H1 (cell line): Measurements from ENCODE around the gene NRXN3. TPM values are rescaled to one million over a fixed set of nuclear protein-coding genes. Genes with fewer than 3 reads are reported as not detected.

ENCODE experiments used
- CTCF ChIA-PET: fragments of 300-600 bp; sonication (Branson Sonifier 250); formaldehyde crosslinking; loops from one replicate; lab custom pipeline; 2021; ENCODE audit not compliant: partially characterized antibody; lab: Charles Lee
- POLR2A ChIA-PET: fragments of 300-600 bp; sonication (Branson Sonifier 250); formaldehyde crosslinking; loops from one replicate; lab custom pipeline; 2021; ENCODE audit warnings: inconsistent platforms; ENCODE audit not compliant: partially characterized antibody; lab: Charles Lee
- DNase-seq, 2 experiments: peaks; one replicate each; pipeline versions ENCODE4 v3.0.0 to v3.0.0-alpha.2; 2010 to 2022; ENCODE audit warnings: low spot score in 2 of 2, low read depth in 1 of 2, mixed read lengths in 1 of 2
- FAIRE-seq: peaks from 2 replicates; lab custom pipeline; 2011; peaks lifted over from hg19 to GRCh38; lab: Jason Lieb, UNC
- H2AFZ ChIP-seq: 2 replicates; pipeline ENCODE4 v1.8.1; 2012; ENCODE audit warnings: low read length, inconsistent platforms
- H2AK5ac ChIP-seq: 2 replicates; pipeline ENCODE4 v1.6.1; 2013; ENCODE audit warnings: low read depth, low read length
- H2BK120ac ChIP-seq: replicated peaks from 2 replicates; pipeline ENCODE3; 2013; ENCODE audit warnings: low read depth, low read length, inconsistent platforms
- H2BK12ac ChIP-seq: 2 replicates; pipeline ENCODE4 v1.6.1; 2013; ENCODE audit warnings: low read depth, low read length
- H2BK15ac ChIP-seq: 2 replicates; pipeline ENCODE4 v1.6.1; 2013; ENCODE audit warnings: low read length
- H2BK20ac ChIP-seq: 2 replicates; pipeline ENCODE4 v1.6.1; 2013; ENCODE audit warnings: low read length
- H2BK5ac ChIP-seq: 2 replicates; pipeline ENCODE4 v1.6.1; 2013; ENCODE audit warnings: low read depth, low read length
- H3K14ac ChIP-seq: 2 replicates; pipeline ENCODE4 v1.6.1; 2013; ENCODE audit warnings: inconsistent platforms; ENCODE audit not compliant: insufficient read length
- H3K18ac ChIP-seq: 2 replicates; pipeline ENCODE4 v1.6.1; 2013; ENCODE audit warnings: low read length; ENCODE audit errors: extremely low read depth
- H3K23ac ChIP-seq: 2 replicates; pipeline ENCODE4 v1.6.1; 2013; ENCODE audit warnings: inconsistent platforms; ENCODE audit not compliant: insufficient read length
- H3K23me2 ChIP-seq: 2 replicates; pipeline ENCODE4 v1.6.1; 2013; ENCODE audit warnings: low read depth, low read length
- H3K27ac ChIP-seq: 2 replicates; pipeline ENCODE4 v1.6.1; 2011; ENCODE audit warnings: low read depth, low read length, inconsistent platforms
- H3K27me3 ChIP-seq, 4 experiments: replicated peaks in 1 of 4; 1 replicate in 1 of 4; 2 replicates in 3 of 4; pipeline versions ENCODE4 v1.6.1 to v1.8.1; 2011 to 2013; ENCODE audit warnings: low read length in 3 of 4, mild to moderate bottlenecking in 3 of 4, inconsistent platforms in 2 of 4, mixed read lengths in 2 of 4, moderate library complexity in 1 of 4; ENCODE audit not compliant: control insufficient read depth in 3 of 4, insufficient read depth in 3 of 4; ENCODE audit errors: extremely low read depth in 1 of 4
- H3K36me3 ChIP-seq, 4 experiments: 2 replicates each; pipeline versions ENCODE4 v1.6.1 to v1.8.1; 2011 to 2013; ENCODE audit warnings: mild to moderate bottlenecking in 4 of 4, low read length in 3 of 4, moderate library complexity in 2 of 4, control low read depth in 1 of 4, inconsistent platforms in 1 of 4; ENCODE audit not compliant: insufficient read depth in 4 of 4, control insufficient read depth in 2 of 4
- H3K4ac ChIP-seq: replicated peaks from 2 replicates; pipeline ENCODE3; 2013; ENCODE audit warnings: low read length, low read depth, mixed read lengths, inconsistent platforms; ENCODE audit not compliant: insufficient read length
- H3K4me1 ChIP-seq, 4 experiments: replicated peaks in 1 of 4; 1 replicate in 1 of 4; 2 replicates in 3 of 4; pipeline versions ENCODE4 v1.6.1 to v1.8.1; 2011 to 2013; ENCODE audit warnings: low read length in 3 of 4, inconsistent platforms in 2 of 4, mixed read lengths in 1 of 4; ENCODE audit not compliant: insufficient read depth in 4 of 4, control insufficient read depth in 3 of 4
- H3K4me2 ChIP-seq, 2 experiments: 2 replicates each; pipeline versions ENCODE4 v1.6.1 to v1.8.1; 2011 to 2013; ENCODE audit warnings: low read depth in 2 of 2, low read length in 2 of 2, control low read depth in 1 of 2, inconsistent platforms in 1 of 2, mild to moderate bottlenecking in 1 of 2; ENCODE audit not compliant: insufficient read depth in 1 of 2
- H3K4me3 ChIP-seq, 4 experiments: fragments of 200-600, 300-600 bp in 1 of 4; sonication (generic), shearing (Covaris generic), sonication (Bioruptor Twin) in 1 of 4; 2 replicates each; pipeline versions ENCODE4 v1.5.1 to v1.8.1; 2011 to 2016; ENCODE audit warnings: low read length in 4 of 4, low read depth in 3 of 4, control low read depth in 2 of 4, inconsistent platforms in 2 of 4, mild to moderate bottlenecking in 2 of 4, mixed read lengths in 1 of 4, moderate library complexity in 1 of 4; ENCODE audit not compliant: insufficient read depth in 2 of 4; ENCODE audit errors: extremely low read depth in 1 of 4
- H3K56ac ChIP-seq: replicated peaks from 2 replicates; pipeline ENCODE3; 2013; ENCODE audit warnings: low read depth, mild to moderate bottlenecking, mixed read lengths, low read length, inconsistent platforms; ENCODE audit not compliant: insufficient read length
- H3K79me1 ChIP-seq: 2 replicates; pipeline ENCODE4 v1.6.1; 2013; ENCODE audit warnings: low read depth, low read length, control low read depth
- H3K79me2 ChIP-seq, 2 experiments: 2 replicates each; pipeline versions ENCODE4 v1.6.1 to v1.8.1; 2012 to 2013; ENCODE audit warnings: low read length in 2 of 2, mild to moderate bottlenecking in 2 of 2, inconsistent platforms in 1 of 2; ENCODE audit not compliant: insufficient read depth in 2 of 2, control insufficient read depth in 1 of 2
- H3K9ac ChIP-seq, 4 experiments: replicated peaks in 1 of 4; 1 replicate in 1 of 4; 2 replicates in 3 of 4; pipeline versions ENCODE4 v1.6.1 to v1.8.1; 2011 to 2013; ENCODE audit warnings: low read depth in 3 of 4, low read length in 3 of 4, control low read depth in 2 of 4, mild to moderate bottlenecking in 2 of 4, moderate library complexity in 2 of 4, inconsistent platforms in 1 of 4; ENCODE audit errors: extremely low read depth in 1 of 4
- H3K9me3 ChIP-seq, 2 experiments: 2 replicates each; pipeline versions ENCODE4 v1.6.1 to v1.8.1; 2012 to 2013; ENCODE audit warnings: mild to moderate bottlenecking in 2 of 2, moderate library complexity in 2 of 2, control low read depth in 1 of 2, inconsistent platforms in 1 of 2, low read depth in 1 of 2, low read length in 1 of 2, mixed read lengths in 1 of 2; ENCODE audit not compliant: insufficient read depth in 2 of 2
- H4K20me1 ChIP-seq, 2 experiments: replicated peaks in 1 of 2; 2 replicates each; pipeline versions ENCODE3 to v1.8.1; 2011 to 2013; ENCODE audit warnings: inconsistent platforms in 2 of 2, low read length in 2 of 2, mild to moderate bottlenecking in 1 of 2; ENCODE audit not compliant: insufficient read depth in 2 of 2, control insufficient read depth in 1 of 2
- H4K5ac ChIP-seq: 2 replicates; pipeline ENCODE4 v1.6.1; 2013; ENCODE audit warnings: low read length, low read depth, mixed read lengths, inconsistent platforms; ENCODE audit not compliant: insufficient read length
- H4K8ac ChIP-seq: 2 replicates; pipeline ENCODE4 v1.8.0; 2013; ENCODE audit warnings: mild to moderate bottlenecking, moderate library complexity, low read length, inconsistent platforms; ENCODE audit not compliant: insufficient read depth; ENCODE audit errors: extremely low read depth
- H4K91ac ChIP-seq: replicated peaks from 2 replicates; pipeline ENCODE3; 2013; ENCODE audit warnings: low read length, mixed read lengths, inconsistent platforms; ENCODE audit not compliant: insufficient read length
- E2F6 ChIP-seq: IDR thresholded peaks from 2 replicates; pipeline ENCODE4 v1.6.1; 2012; ENCODE audit warnings: inconsistent platforms
- EGR1 ChIP-seq: IDR thresholded peaks from 2 replicates; pipeline ENCODE4 v1.6.1; 2011; ENCODE audit warnings: low read depth, low read length, borderline replicate concordance
- EZH2 ChIP-seq: fragments of 200-600 bp; sonication (generic); IDR thresholded peaks from 2 replicates; pipeline ENCODE4 v1.7.1; 2012; ENCODE audit warnings: low read depth, mild to moderate bottlenecking, moderate library complexity, low read length, inconsistent platforms; ENCODE audit not compliant: severe bottlenecking
- GTF2F1 ChIP-seq: IDR thresholded peaks from 2 replicates; pipeline ENCODE4 v1.6.1; 2012; ENCODE audit warnings: low read depth, low read length, improper control_type of control experiment, borderline replicate concordance
- HDAC2 ChIP-seq, 2 experiments: fragments of 300-600 bp in 1 of 2; sonication (generic) in 1 of 2; IDR thresholded peaks; 2 replicates each; pipeline ENCODE4 v1.6.1; 2011 to 2012; ENCODE audit warnings: low read depth in 2 of 2, low read length in 2 of 2, mild to moderate bottlenecking in 2 of 2, moderate library complexity in 2 of 2, borderline replicate concordance in 1 of 2, inconsistent platforms in 1 of 2
- JUN ChIP-seq: IDR thresholded peaks from 2 replicates; pipeline ENCODE4 v1.6.1; 2011; ENCODE audit warnings: low read depth, mild to moderate bottlenecking, improper control_type of control experiment, low read length
- POLR2AphosphoS5 ChIP-seq: IDR thresholded peaks from 2 replicates; pipeline ENCODE4 v1.6.1; 2011; ENCODE audit warnings: low read depth, low read length
- RBBP5 ChIP-seq: IDR thresholded peaks from 2 replicates; pipeline ENCODE4 v1.7.1; 2012; ENCODE audit warnings: low read depth, mild to moderate bottlenecking, inconsistent platforms, low read length, moderate library complexity, borderline replicate concordance
- RFX5 ChIP-seq: IDR thresholded peaks from 2 replicates; pipeline ENCODE4 v1.6.1; 2011; ENCODE audit warnings: low read depth, low read length, improper control_type of control experiment, borderline replicate concordance
- RXRA ChIP-seq: IDR thresholded peaks from 2 replicates; pipeline ENCODE4 v1.6.1; 2011; ENCODE audit warnings: low read depth, mild to moderate bottlenecking, low read length, moderate library complexity; ENCODE audit not compliant: insufficient read depth
- SIN3A ChIP-seq, 2 experiments: IDR thresholded peaks in 1 of 2; conservative IDR thresholded peaks in 1 of 2; 2 replicates each; pipeline ENCODE4 v1.6.1; 2011 to 2012; ENCODE audit warnings: low read length in 2 of 2, improper control_type of control experiment in 1 of 2, low read depth in 1 of 2, mild to moderate bottlenecking in 1 of 2
- SUZ12 ChIP-seq: fragments of 200-600 bp; sonication (generic); IDR thresholded peaks from 2 replicates; pipeline ENCODE4 v1.6.1; 2012; ENCODE audit warnings: mild to moderate bottlenecking, inconsistent platforms, low read length, moderate library complexity, mixed read lengths
- TAF1 ChIP-seq: IDR thresholded peaks from 2 replicates; pipeline ENCODE4 v1.6.1; 2011; ENCODE audit warnings: mild to moderate bottlenecking, low read depth, low read length
- TCF12 ChIP-seq: IDR thresholded peaks from 2 replicates; pipeline ENCODE4 v1.6.1; 2011; ENCODE audit warnings: low read depth, mild to moderate bottlenecking, low read length
- WGBS, 2 experiments: shearing (Covaris generic) in 1 of 2; methylation state at CpG; one replicate each; pipeline versions ENCODE4 v1.1.6 to v1.1.7; 2013 to 2015; ENCODE audit warnings: low lambda C conversion rate in 2 of 2, mixed read lengths in 2 of 2, inconsistent platforms in 1 of 2, low coverage in 1 of 2, missing lambda C conversion rate in 1 of 2; ENCODE audit not compliant: insufficient replicate concordance in 2 of 2, insufficient coverage in 1 of 2, insufficient read length in 1 of 2; ENCODE audit errors: extremely low coverage in 1 of 2, missing lambda C conversion rate in 1 of 2; 5-methylcytosine and 5-hydroxymethylcytosine counted together
- polyA plus RNA-seq, 7 experiments: library from polyadenylated mRNA; depleted of rRNA in 3 of 7; stranded (reverse) in 5 of 7; unstranded in 2 of 7; fragments of >200 nt in 5 of 7; fragments of 200-250 nt in 2 of 7; gene quantifications; 1 replicate in 5 of 7; 2 replicates in 1 of 7; 4 replicates in 1 of 7; pipeline versions ENCODE4 v1.2.1 to v1.2.3, GENCODE V29; 2011 to 2013; ENCODE audit warnings: missing spikeins in 2 of 7, mixed read lengths in 2 of 7
- total RNA-seq: library from RNA; stranded (reverse); fragmentation: NEBNext Ultra II Directional; extraction: Animal tissue kit (Norgen Biotek cat#: 25700); gene quantifications from 2 replicates; pipeline ENCODE4 v1.2.1, GENCODE V29; 2021

The NRXN3 gene
- total and polyA plus RNA-seq, 2 of the 8 experiments (the other 6 are each of a cell fraction or from before 2014, with no cell fraction given): 2.6 to 4.1 TPM

- CTCF ChIA-PET: no interaction called here
- H3K4ac ChIP-seq: no peak overlapping the region
- TF ChIP-seq POLR2AphosphoS5 (no peak), SUZ12 (no peak), EZH2 (no peak), EGR1 (no peak), SIN3A (conservative IDR thresholded peaks at IDR 0.05 in 1 of 2, IDR thresholded peaks at IDR 0.05 in 1 of 2; ENCODE audit: low read depth in 1 of 2, low read length in 2 of 2) (no peak), GTF2F1 (no peak), TAF1 (no peak), RXRA (no peak), RBBP5 (no peak), RFX5 (no peak), E2F6 (no peak), HDAC2 (IDR thresholded peaks at IDR 0.05; ENCODE audit: borderline replicate concordance in 1 of 2, low read depth in 2 of 2, low read length in 2 of 2) (no peak), TCF12 (no peak), JUN (no peak)
Observed at GRCh38 chr14:79420725-79421124, 1250.6 kb downstream of the NRXN3 start.

More at GRCh38 chr14:79420725-79421124, 1250.6 kb downstream of the NRXN3 start:
- Histone ChIP-seq H3K18ac (no peak overlapping the region), H2AFZ (no peak overlapping the region), H2BK5ac (no peak overlapping the region), H3K36me3 (no peaks in the 10 kb centered on the region), H3K79me2 (no peaks in the 10 kb centered on the region), H3K4me1 (no peaks in the 10 kb centered on the region), H4K20me1 (no peaks in the 10 kb centered on the region), H3K23ac (no peak overlapping the region), H3K79me1 (no peaks in the 10 kb centered on the region), H3K9me3 (no peaks in the 10 kb centered on the region), H3K27me3 (peaks cover 0 to 1% (median 0%) of the 10 kb centered on the region in 4 experiments; a peak in 1 of 7 replicates), H2BK120ac (no peak overlapping the region), H3K56ac (no peak overlapping the region), H3K9ac (no peak overlapping the region), H3K14ac (no peak overlapping the region), H4K8ac (no peak overlapping the region), H2BK20ac (no peak overlapping the region), H2BK12ac (no peak overlapping the region), H3K23me2 (no peaks in the 10 kb centered on the region), H3K4me2 (no peak overlapping the region), H3K4me3 (no peak overlapping the region), H3K27ac (no peak overlapping the region), H2BK15ac (no peak overlapping the region), H4K5ac (no peak overlapping the region), H4K91ac (no peak overlapping the region), H2AK5ac (no peak overlapping the region)
- POLR2A ChIA-PET: no interaction called here
- WGBS, 2 experiments: 65% methylated on average over 2 of the region's 2 CpGs; no CpG with 5 or more reads in 1 of the 2 experiments
- no peak for DNase-seq
- no peak for FAIRE-seq
